GDM1 (cell line): Measurements from ENCODE around the gene EIF2B2.
A peak's percentile ranks its signal among the peaks of the same experiment; 100 is the strongest.
"Not testable (repeated sequence)": the region's sequence is repeated elsewhere in the genome, so short reads cannot be mapped to it uniquely, and the experiment has no call there.

Experiments
- DNase-seq: peaks from one replicate; lab custom pipeline; 2025; lab: John Stamatoyannopoulos, UW

Gene EIF2B2

GRCh38 chr14:74995781-74996180 lies 6.9 kb upstream of the EIF2B2 start:
- DNase-seq = not testable (repeated sequence)

GRCh38 chr14:75001261-75001660 lies 1.5 kb upstream of the EIF2B2 start:
- DNase-seq = no peak

GRCh38 chr14:75001899-75002298 lies 822 bp upstream of the EIF2B2 start:
- DNase-seq = no peak

DNA sequence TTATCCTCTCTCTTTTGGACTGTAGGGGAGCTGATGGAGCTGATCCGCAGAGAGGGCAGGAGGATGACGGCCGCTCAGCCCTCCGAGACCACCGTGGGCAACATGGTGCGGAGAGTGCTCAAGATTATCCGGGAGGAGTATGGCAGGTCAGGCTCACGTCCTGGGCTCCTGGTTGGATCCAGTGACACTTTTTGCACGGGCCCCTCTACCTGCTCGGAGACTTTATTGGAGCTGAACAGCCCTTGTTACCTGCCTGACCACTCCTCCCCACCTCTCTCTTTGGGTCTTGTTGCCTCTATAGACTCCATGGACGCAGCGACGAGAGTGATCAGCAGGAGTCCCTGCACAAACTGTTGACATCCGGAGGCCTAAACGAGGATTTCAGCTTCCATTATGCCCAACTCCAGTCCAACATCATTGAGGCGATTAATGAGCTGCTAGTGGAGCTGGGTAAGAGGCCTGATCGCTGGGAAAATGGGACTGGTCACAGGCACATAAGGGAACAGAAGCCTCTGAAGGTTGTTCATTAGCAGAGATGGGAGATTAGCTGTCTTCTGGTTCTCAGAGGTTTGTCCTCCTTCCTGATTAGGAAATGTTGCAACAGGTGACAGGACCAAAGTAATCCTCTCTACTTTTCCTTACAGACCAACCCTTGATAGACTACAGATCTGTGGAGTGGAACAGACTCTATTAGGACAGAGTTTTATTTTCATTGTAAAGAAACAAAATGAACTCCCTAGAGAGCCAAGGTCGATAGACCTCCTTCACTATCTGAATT lies 718 bp downstream of the EIF2B2 start:
- DNase-seq = no peak

DNA sequence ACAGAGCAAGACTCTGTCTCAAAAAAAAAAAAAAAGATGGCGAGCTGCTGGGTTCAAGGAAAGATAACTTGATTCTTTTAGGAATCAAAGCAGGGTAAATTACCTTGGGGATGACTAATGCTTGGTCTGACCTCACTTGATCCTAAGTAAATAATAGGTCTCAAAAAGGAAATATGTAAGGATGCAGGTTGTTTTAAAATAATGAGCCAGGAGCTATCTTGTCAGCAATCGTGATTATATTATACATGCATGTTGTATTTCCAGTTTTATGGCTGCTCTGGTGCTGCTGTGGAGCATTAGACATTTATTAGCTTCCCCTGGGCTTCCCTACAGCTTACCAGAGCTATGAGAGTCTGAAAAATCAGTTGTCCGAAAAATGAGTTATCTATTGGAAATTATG lies 2.6 kb downstream of the EIF2B2 start:
- no peak for DNase-seq

- no peak for DNase-seq
Observed at GRCh38 chr14:75009176-75009575, 6.5 kb downstream of the EIF2B2 start.

DNA sequence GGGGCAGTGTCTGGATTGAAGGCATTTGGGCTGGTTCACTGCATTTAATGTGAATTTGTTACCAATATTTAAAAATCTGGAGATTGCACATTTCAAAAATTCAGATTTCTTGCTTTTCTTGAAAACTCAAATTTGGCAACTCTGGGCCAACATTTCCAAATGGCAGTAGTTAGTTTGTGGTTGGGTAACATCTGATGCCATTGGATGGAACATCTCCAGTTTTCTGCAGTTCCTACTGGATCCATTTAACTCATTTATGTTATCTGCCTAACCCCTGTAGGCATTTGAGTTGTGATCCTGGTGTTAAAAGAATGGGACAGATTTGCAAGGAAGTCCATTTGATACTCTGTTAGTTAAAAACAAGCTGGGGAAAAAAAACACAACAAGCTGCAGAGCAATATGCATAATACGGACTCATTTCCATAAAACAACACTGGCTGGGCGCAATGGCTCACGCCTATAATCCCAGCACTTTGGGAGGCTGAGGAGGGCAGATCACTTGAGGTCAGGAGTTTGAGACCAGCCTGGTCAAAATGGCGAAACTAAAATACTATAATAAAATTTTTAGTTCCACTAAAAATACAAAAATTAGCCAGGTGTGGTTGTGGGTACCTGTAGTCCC lies 7.9 kb downstream of the EIF2B2 start:
- DNase-seq = no peak

DNA sequence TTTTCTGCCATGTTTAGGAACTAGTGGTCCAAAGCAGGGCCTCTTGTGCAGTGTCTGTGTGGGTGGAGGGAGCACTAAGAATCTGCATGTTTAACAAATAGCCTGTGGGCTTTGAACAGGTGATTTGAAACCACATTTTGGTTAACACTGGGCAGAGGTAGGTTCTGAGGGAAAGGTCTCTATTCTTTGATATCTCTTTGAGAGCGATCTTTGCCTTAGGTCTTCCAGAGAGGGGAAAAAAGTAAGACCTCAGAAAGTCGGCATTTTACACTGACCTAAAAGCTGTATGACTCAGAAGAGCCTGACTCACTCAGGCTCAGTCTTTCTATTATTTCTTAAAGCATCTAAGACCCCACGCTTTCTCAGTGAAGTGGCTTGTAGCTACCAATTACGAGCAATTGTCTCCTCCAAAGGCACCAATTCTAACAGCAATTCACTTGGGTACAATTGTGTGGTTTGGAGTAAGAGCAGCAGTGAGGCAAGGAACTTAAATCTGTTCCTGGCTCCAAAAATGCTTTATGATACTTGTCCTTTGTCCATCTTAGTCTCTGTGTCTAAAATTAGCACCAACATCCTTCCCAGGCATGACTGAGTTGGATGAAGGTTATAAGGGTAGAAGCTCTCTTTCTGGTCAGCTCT lies 8.8 kb downstream of the EIF2B2 start:
- DNase-seq = no peak

DNA sequence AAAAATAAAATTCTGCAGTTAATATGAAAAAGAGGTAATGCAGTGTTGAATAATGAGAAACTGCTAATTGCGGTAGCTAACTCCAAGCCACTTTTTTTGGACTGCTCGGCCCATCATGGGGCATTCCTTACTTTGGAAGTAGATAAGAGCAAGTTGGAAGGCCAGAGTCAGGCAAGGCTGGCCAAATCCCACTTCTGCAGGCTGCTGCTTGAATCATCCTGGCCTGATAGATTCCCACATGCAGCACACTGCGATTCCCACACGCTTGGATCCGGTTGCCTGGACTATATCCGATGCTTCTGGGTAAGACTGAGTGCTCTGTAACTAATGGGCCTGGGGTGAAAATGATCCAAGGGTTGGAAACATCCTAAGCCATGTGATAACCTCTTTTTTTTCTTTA lies 10.6 kb downstream of the EIF2B2 start:
- no peak for DNase-seq

DNA sequence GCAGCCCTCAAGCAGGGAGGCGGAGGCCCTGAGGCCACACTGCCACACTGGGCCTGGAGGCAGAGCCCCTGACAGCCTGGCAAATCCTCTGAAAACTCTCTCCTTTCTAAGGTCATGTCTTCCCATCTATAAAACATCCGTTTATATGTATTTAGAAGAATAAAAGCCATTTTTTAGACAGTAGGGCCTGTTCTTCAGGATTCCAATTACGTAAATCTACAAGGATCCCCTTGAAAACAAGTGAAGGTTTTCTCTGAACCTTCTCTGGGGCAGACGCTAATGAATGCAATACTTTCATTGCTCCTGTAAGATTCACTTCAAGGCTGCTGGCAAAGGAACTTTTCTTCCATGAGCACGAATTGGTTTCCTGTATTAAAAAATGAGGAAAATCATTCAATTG lies 12.8 kb downstream of the EIF2B2 start:
- no peak for DNase-seq

DNA sequence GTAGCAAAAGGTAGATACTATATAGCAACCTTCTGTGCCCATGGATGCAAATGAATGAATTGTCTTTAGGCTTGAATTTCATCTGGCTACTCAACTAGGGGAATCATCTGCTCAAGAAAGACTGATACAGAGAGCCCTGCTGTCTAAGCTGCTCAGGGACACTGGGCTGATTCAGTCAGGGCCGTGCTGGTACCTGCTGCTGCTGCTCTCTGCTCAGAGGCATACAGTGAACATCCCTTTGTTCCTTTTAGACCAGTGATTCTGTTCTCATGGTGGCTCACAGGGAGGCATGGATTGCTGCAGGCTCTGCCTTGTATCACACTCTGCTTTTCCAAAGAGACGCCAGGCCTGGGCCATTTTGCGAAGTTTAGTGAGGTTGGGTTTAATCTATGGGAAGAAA lies 14.1 kb downstream of the EIF2B2 start:
- no peak for DNase-seq

GRCh38 chr14:75018694-75019093 lies 16.0 kb downstream of the EIF2B2 start:
- no peak for DNase-seq

GRCh38 chr14:75022655-75023054 lies 19.9 kb downstream of the EIF2B2 start:
- no peak for DNase-seq

DNA sequence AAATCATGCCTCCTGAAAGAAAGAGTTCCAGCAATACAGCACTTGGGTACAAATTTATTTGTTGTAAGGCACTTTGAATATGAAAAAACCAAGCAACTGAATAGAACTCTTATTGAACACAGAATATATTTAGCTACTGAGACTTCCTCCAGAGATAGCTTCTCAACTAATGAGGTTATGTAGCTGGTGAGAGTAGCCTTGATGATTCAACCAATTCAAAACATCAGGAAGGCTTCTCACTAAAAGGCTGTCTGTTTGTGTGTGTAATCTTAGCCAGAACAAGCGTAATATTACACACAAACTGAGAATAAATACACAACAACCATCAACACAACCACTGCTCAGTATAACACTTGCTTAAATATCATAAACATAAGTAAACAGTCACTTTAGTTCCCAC lies 20.4 kb downstream of the EIF2B2 start:
- DNase-seq = no peak

DNA sequence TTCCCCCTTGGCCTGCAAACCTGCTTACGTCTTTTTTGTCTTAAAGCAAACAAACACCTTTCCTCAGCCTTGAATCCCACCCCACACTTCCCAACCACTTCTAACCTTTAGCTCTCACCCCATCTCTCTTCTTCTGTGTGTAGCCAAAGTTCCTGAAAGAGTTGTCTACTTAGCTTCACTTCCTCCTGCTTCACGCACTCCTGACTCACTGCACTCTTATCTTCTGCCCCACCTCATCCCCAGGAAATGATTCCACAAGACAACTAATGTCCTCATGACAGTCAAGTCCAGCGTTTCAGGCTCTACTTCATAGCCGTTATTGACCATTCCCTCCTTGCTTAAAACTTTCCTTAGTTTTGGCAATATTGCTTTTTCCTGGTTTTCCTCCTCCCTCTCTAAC lies 22.4 kb downstream of the EIF2B2 start:
- peak; percentile 21 for DNase-seq

- DNase-seq = no peak
Observed at GRCh38 chr14:75025876-75026275, 23.2 kb downstream of the EIF2B2 start.

DNA sequence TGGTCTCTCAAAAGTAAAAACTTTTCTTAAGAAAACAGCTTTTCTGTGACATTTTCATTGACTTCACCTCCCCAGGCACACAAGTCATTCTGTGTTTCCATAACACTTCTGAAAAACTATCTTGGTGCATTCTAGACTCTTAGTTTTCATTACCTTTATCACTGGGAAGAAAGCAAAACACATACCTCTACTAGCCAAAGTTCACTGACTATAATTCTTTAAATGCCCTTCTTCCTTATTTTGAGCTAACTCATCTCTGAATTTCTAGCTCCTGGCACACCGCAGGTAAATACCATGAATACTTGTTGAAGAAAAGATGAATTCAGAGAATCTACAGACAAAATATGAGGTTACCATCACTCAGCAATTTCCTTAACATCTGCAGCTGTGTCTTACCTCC lies 27.4 kb downstream of the EIF2B2 start:
- DNase-seq = no peak

DNA sequence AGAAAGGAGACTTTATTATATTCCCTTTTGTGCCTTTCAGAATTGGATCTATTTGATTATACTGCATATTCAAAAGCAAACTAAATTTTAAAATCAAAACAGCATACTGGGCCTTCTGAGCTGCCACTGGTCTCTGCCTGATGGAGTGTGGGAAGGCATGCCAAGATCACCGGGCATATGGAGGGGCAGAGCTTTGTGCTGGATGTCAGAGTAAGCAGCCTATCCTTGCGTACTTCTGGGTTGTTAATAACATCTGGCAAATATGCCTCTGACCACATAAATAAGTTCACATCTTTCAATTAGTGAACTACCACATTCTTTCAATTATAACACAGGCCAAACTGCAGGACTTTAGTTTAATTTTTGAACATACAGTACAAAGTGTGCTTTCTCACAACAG lies 30.2 kb downstream of the EIF2B2 start:
- DNase-seq = no peak

DNA sequence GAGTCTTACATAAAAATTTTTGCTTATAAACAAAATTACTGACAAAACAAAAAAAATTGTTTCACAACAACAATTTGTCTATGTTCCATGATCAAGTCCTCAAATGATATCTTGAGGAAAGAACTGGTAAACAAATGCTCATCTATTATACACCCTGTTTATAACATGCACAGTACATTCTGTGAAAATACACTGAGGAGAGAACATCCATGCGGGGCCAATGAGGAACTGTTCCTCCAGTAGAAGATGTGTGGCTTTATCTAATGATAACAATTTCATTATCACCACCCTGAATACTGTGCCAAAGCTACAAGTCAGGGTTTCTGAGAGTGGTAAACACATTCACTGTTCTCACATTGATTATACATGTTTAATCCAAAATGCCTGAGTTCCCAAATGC lies 37.8 kb downstream of the EIF2B2 start:
- no peak for DNase-seq

DNA sequence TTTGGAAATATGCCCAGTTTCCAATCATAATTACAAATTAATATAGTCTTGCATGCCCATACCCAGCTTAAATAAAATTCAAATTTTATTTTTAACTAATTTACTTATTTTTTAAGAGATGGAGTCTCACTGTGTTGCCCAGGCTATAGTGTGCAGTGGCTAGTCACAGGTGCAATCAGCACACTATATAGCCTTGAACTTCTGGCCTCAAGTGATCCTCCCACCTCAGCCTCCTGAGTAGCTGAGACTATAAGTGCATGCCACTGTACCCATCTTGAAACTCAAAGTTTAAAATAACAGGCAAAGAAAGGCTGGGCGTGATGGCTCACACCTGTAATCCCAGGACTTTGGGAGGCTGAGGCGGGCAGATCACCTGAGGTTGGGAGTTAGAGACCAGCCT lies 38.2 kb downstream of the EIF2B2 start:
- DNase-seq = no peak

GRCh38 chr14:75041613-75042012 lies 38.9 kb downstream of the EIF2B2 start:
- DNase-seq = no peak

DNA sequence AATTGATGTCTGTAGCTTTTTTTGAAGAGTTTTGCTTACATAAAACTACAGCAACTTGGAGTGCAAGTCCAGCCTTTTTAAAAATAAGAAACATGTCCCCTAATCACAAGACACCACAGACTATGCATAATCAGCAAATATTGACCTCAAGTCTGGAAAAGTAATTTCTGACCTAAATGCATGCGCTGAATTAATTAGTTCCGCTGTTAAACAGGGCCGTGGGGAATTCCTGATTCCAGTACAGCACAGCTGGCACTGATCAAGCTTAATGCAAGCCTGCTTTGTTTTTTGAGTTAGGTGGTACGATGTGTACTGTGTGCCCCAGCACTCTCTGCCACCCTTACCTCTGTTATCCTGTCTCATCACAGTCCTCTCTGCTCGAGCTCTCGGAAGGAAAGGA lies 39.3 kb downstream of the EIF2B2 start:
- no peak for DNase-seq

GRCh38 chr14:75044322-75044721 lies 41.6 kb downstream of the EIF2B2 start:
- no peak for DNase-seq
